GM12865 (cell line): ENCODE results near the gene OR52E5.

Experiments used
- DNase-seq: peaks from one replicate; pipeline ENCODE4 v3.0.0; 2010; ENCODE audit warnings: low read depth
- H3K4me3 ChIP-seq: 2 replicates; pipeline ENCODE4 v1.5.1; 2011; ENCODE audit warnings: mild to moderate bottlenecking, low read depth, low read length, control low read depth
- TF ChIP-seq, protein P1 (sequence below): IDR thresholded peaks from 2 replicates; pipeline ENCODE4 v1.5.1; 2011; ENCODE audit warnings: low read length, control low read depth, low read depth, inconsistent platforms; ENCODE audit not compliant: insufficient read depth; ENCODE audit errors: missing control alignments

OR52E5 gene

DNA sequence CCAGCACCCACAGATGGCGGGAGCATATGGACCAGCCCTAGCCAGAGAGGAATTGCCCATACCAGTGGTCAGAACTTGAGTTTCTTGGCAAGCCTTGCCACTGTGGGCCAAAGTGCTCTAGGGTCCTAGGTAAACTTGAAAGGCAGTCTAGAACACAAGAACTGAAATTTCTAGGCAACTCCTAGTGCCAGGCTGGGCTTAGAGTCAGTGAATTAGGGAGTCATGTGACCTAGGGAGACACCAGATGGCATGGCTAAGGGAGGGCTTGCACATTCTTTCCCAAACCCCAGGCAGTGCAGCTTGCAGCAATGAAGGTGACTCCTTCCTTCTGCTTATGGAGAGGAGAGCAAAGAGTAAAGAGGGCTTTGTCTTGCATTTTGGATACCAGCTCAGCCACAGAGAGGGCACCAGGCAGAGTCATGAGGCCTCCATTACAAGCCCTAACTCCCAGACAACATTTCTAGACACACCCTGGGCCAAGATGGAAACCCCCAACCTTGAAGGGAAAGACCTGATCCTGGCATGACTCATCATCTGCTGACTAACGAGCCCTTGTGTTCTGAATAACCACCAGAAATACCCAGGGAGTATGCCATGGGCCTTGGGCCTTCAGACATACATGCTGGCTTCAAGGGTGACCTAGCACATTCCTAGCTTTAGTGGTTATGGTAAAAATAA is 29.9 kb downstream of the OR52E5 start:
- DNase-seq, result peak; percentile 69
- TF ChIP-seq, protein P1, sequence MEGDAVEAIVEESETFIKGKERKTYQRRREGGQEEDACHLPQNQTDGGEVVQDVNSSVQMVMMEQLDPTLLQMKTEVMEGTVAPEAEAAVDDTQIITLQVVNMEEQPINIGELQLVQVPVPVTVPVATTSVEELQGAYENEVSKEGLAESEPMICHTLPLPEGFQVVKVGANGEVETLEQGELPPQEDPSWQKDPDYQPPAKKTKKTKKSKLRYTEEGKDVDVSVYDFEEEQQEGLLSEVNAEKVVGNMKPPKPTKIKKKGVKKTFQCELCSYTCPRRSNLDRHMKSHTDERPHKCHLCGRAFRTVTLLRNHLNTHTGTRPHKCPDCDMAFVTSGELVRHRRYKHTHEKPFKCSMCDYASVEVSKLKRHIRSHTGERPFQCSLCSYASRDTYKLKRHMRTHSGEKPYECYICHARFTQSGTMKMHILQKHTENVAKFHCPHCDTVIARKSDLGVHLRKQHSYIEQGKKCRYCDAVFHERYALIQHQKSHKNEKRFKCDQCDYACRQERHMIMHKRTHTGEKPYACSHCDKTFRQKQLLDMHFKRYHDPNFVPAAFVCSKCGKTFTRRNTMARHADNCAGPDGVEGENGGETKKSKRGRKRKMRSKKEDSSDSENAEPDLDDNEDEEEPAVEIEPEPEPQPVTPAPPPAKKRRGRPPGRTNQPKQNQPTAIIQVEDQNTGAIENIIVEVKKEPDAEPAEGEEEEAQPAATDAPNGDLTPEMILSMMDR, result no peak
- H3K4me3 ChIP-seq, result no peak overlapping the region

GRCh38 chr11:5923427-5923776 is 30.4 kb downstream of the OR52E5 start:
- TF ChIP-seq, protein P1, result no peak
- H3K4me3 ChIP-seq, result no peak overlapping the region
- DNase-seq, result no peak

- DNase-seq, result no peak
- TF ChIP-seq, protein P1, result no peak
- no peak overlapping the region for H3K4me3 ChIP-seq
Observed at GRCh38 chr11:5923794-5924193, 30.8 kb downstream of the OR52E5 start.

GRCh38 chr11:5928271-5928670 is 35.3 kb downstream of the OR52E5 start:
- H3K4me3 ChIP-seq, result no peak overlapping the region
- TF ChIP-seq, protein P1, result no peak
- no peak for DNase-seq

DNA sequence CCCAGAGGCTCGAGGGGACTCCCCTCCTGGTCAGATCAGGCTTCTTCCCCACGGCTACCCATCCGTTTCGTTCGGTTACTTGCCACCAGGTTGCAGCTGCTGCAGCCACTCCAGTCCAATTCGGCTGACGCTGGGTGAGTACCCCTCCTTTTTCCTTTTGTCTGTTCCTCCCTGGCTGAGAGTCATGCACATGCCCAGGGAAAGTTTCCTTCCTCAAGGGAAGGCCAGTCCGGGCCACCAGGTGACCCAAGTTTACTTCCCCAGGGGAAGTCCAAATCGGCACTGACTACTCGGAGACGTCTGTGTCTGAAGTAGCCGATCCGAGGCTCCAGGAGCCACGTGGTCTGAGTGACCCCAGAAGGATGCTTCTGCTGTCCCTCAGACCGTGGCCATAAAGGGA is 35.8 kb downstream of the OR52E5 start:
- TF ChIP-seq, protein P1, result no peak
- DNase-seq, result no peak

GRCh38 chr11:5929571-5930368 is 36.8 kb downstream of the OR52E5 start:
- TF ChIP-seq, protein P1, result no peak
- no peak overlapping the region for H3K4me3 ChIP-seq
- DNase-seq, result no peak

More for the DNA sequence above, 35.8 kb downstream of the OR52E5 start:
- no peak overlapping the region for H3K4me3 ChIP-seq
